HepG2 (cell line): Measurements from ENCODE around the gene ADCY10. TPM values are rescaled to one million over a fixed set of nuclear protein-coding genes. Genes with fewer than 3 reads are reported as not detected.

ENCODE experiments used
- BCL3 ChIP-seq: sonication (generic); formaldehyde crosslinking; IDR thresholded peaks from 2 replicates; pipeline ENCODE4 v1.5.1; 2020; ENCODE audit warnings: mild to moderate bottlenecking, missing genetic modification reagents, moderate library complexity
- CEBPB ChIP-seq: IDR thresholded peaks from 2 replicates; pipeline ENCODE4 v1.6.1; 2011; ENCODE audit warnings: low read depth, low read length, improper control_type of control experiment, borderline replicate concordance
- HDAC6 ChIP-seq: fragments of 200-600 bp; sonication (generic); IDR thresholded peaks from 2 replicates; pipeline ENCODE4 v1.7.0; 2017; ENCODE audit warnings: mild to moderate bottlenecking, antibody characterized with exemption, low read length, low read depth
- IRF2 ChIP-seq: IDR thresholded peaks from 2 replicates; pipeline ENCODE4 v1.6.1; 2018; ENCODE audit warnings: missing genetic modification reagents, missing compliant biosample characterization
- NCOR1 ChIP-seq: fragments of 200-600 bp; sonication (generic); IDR thresholded peaks from 2 replicates; pipeline ENCODE4 v1.7.0; 2017; ENCODE audit warnings: antibody characterized with exemption, low read length, borderline replicate concordance
- NFE2L1 ChIP-seq: sonication (generic); formaldehyde crosslinking; IDR thresholded peaks from 2 replicates; pipeline ENCODE4 v1.4.0; 2020; ENCODE audit warnings: missing genetic modification reagents, mild to moderate bottlenecking, borderline replicate concordance
- POGZ ChIP-seq: sonication (generic); formaldehyde crosslinking; IDR thresholded peaks from 2 replicates; pipeline ENCODE4 v1.4.0; 2020; ENCODE audit warnings: mild to moderate bottlenecking, missing genetic modification reagents
- PTBP1 ChIP-seq: fragments of 200-400 bp; formaldehyde crosslinking; IDR thresholded peaks from 2 replicates; pipeline ENCODE4 v1.6.1; 2018; ENCODE audit warnings: low read length, low read depth; ENCODE audit not compliant: poor library complexity, severe bottlenecking
- STAT5B ChIP-seq: sonication (generic); formaldehyde crosslinking; IDR thresholded peaks from 2 replicates; pipeline ENCODE4 v1.4.0; 2020; ENCODE audit warnings: missing genetic modification reagents
- ZBTB7B ChIP-seq: sonication (generic); formaldehyde crosslinking; IDR thresholded peaks from 2 replicates; pipeline ENCODE4 v1.4.0; 2020; ENCODE audit warnings: missing genetic modification reagents
- ZFX ChIP-seq: sonication (generic); formaldehyde crosslinking; IDR thresholded peaks from 2 replicates; pipeline ENCODE4 v1.4.0; 2020; ENCODE audit warnings: mild to moderate bottlenecking, low read depth, missing genetic modification reagents, moderate library complexity
- ZNF276 ChIP-seq: sonication (generic); formaldehyde crosslinking; IDR thresholded peaks from 2 replicates; pipeline ENCODE4 v1.4.0; 2020; ENCODE audit warnings: mild to moderate bottlenecking, low read depth, missing genetic modification reagents
- ZNF460 ChIP-seq: sonication (generic); formaldehyde crosslinking; IDR thresholded peaks from 2 replicates; pipeline ENCODE4 v1.5.1; 2020; ENCODE audit warnings: missing genetic modification reagents, mild to moderate bottlenecking, borderline replicate concordance
- polyA plus RNA-seq, 8 experiments: library from polyadenylated mRNA; depleted of rRNA in 3 of 8; stranded (reverse) in 7 of 8; unstranded in 1 of 8; fragments of >200 nt; fragmentation: Illumina TruSeq in 4 of 8; extraction: Trizol in 4 of 8; gene quantifications; 2 replicates each; pipeline versions ENCODE4 v1.2.1 to v1.2.3, GENCODE V29; 2011 to 2016; ENCODE audit warnings: low read depth in 4 of 8, missing spikeins in 1 of 8, mixed read lengths in 1 of 8; ENCODE audit not compliant: insufficient read depth in 1 of 8
- total RNA-seq, 5 experiments: library from RNA; depleted of rRNA; stranded (reverse); fragments of >200 nt; fragmentation: Illumina TruSeq; extraction: Trizol; gene quantifications; 2 replicates each; pipeline ENCODE4 v1.2.3, GENCODE V29; 2016; ENCODE audit warnings: low read depth in 1 of 5
- TF ChIP-seq, protein P1 (sequence below): sonication (generic); formaldehyde crosslinking; IDR thresholded peaks from 2 replicates; pipeline ENCODE4 v1.4.0; 2020; ENCODE audit warnings: missing genetic modification reagents
- TF ChIP-seq, protein P2 (sequence below): sonication (generic); formaldehyde crosslinking; IDR thresholded peaks from 2 replicates; pipeline ENCODE4 v1.5.0; 2020; ENCODE audit warnings: missing genetic modification reagents, mild to moderate bottlenecking, borderline replicate concordance
- TF ChIP-seq, protein P3 (sequence below): sonication (generic); formaldehyde crosslinking; IDR thresholded peaks from 2 replicates; pipeline ENCODE4 v1.5.0; 2020; ENCODE audit warnings: mild to moderate bottlenecking, missing genetic modification reagents, borderline replicate concordance

The ADCY10 gene
- total and polyA plus RNA-seq, 2 of the 13 experiments (the other 11 are each of a cell fraction or from before 2014, with no cell fraction given) = 0.02 to 0.03 TPM

GRCh38 chr1:167935216-167936067 lies 21.5 kb upstream of the ADCY10 start (continued):
- TF ChIP-seq, protein P1, sequence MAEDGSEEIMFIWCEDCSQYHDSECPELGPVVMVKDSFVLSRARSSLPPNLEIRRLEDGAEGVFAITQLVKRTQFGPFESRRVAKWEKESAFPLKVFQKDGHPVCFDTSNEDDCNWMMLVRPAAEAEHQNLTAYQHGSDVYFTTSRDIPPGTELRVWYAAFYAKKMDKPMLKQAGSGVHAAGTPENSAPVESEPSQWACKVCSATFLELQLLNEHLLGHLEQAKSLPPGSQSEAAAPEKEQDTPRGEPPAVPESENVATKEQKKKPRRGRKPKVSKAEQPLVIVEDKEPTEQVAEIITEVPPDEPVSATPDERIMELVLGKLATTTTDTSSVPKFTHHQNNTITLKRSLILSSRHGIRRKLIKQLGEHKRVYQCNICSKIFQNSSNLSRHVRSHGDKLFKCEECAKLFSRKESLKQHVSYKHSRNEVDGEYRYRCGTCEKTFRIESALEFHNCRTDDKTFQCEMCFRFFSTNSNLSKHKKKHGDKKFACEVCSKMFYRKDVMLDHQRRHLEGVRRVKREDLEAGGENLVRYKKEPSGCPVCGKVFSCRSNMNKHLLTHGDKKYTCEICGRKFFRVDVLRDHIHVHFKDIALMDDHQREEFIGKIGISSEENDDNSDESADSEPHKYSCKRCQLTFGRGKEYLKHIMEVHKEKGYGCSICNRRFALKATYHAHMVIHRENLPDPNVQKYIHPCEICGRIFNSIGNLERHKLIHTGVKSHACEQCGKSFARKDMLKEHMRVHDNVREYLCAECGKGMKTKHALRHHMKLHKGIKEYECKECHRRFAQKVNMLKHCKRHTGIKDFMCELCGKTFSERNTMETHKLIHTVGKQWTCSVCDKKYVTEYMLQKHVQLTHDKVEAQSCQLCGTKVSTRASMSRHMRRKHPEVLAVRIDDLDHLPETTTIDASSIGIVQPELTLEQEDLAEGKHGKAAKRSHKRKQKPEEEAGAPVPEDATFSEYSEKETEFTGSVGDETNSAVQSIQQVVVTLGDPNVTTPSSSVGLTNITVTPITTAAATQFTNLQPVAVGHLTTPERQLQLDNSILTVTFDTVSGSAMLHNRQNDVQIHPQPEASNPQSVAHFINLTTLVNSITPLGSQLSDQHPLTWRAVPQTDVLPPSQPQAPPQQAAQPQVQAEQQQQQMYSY = no peak
- TF ChIP-seq POGZ (CRISPR knock-in tag) (no peak), CEBPB (no peak), HDAC6 (no peak), ZBTB7B (CRISPR knock-in tag) (no peak; the same call in 1 of the 2 replicates), STAT5B (CRISPR knock-in tag) (no peak), IRF2 (CRISPR knock-in tag) (0 out of 2 replicates have a peak, but pooled peaks have one; percentile 27), BCL3 (CRISPR knock-in tag) (no peak), PTBP1 (no peak), NFE2L1 (no peak), NCOR1 (no peak), ZFX (no peak), ZNF460 (no peak; the same call in 1 of the 2 replicates), ZNF276 (CRISPR knock-in tag) (no peak)
- TF ChIP-seq, protein P2, sequence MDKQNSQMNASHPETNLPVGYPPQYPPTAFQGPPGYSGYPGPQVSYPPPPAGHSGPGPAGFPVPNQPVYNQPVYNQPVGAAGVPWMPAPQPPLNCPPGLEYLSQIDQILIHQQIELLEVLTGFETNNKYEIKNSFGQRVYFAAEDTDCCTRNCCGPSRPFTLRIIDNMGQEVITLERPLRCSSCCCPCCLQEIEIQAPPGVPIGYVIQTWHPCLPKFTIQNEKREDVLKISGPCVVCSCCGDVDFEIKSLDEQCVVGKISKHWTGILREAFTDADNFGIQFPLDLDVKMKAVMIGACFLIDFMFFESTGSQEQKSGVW (CRISPR knock-in tag) = no peak
- TF ChIP-seq, protein P3, sequence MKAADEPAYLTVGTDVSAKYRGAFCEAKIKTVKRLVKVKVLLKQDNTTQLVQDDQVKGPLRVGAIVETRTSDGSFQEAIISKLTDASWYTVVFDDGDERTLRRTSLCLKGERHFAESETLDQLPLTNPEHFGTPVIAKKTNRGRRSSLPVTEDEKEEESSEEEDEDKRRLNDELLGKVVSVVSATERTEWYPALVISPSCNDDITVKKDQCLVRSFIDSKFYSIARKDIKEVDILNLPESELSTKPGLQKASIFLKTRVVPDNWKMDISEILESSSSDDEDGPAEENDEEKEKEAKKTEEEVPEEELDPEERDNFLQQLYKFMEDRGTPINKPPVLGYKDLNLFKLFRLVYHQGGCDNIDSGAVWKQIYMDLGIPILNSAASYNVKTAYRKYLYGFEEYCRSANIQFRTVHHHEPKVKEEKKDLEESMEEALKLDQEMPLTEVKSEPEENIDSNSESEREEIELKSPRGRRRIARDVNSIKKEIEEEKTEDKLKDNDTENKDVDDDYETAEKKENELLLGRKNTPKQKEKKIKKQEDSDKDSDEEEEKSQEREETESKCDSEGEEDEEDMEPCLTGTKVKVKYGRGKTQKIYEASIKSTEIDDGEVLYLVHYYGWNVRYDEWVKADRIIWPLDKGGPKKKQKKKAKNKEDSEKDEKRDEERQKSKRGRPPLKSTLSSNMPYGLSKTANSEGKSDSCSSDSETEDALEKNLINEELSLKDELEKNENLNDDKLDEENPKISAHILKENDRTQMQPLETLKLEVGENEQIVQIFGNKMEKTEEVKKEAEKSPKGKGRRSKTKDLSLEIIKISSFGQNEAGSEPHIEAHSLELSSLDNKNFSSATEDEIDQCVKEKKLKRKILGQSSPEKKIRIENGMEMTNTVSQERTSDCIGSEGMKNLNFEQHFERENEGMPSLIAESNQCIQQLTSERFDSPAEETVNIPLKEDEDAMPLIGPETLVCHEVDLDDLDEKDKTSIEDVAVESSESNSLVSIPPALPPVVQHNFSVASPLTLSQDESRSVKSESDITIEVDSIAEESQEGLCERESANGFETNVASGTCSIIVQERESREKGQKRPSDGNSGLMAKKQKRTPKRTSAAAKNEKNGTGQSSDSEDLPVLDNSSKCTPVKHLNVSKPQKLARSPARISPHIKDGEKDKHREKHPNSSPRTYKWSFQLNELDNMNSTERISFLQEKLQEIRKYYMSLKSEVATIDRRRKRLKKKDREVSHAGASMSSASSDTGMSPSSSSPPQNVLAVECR = peak; percentile 79
